OCI-LY7 (cell line): ENCODE measurements around the gene SPC24.
"Not testable (repeated sequence)": the region's sequence is repeated elsewhere in the genome, so short reads cannot be mapped to it uniquely, and the experiment has no call there.

ENCODE experiments used
- CTCF ChIP-seq: fragments of 200-600 bp; sonication (generic); conservative IDR thresholded peaks from 2 replicates; pipeline ENCODE4 v1.5.1; 2014; ENCODE audit warnings: mild to moderate bottlenecking, antibody characterized with exemption, low read length, moderate library complexity, mixed read lengths
- EZH2phosphoT487 ChIP-seq: fragments of 200-600 bp; sonication (generic); IDR thresholded peaks from 2 replicates; pipeline ENCODE4 v1.6.1; 2018; ENCODE audit warnings: low read depth, borderline replicate concordance, mild to moderate bottlenecking, mixed run types, antibody characterized with exemption, low read length, moderate library complexity, mixed read lengths

GRCh38 chr19:11124157-11124556 lies 31.4 kb downstream of the SPC24 start:
- not testable (repeated sequence) for TF ChIP-seq CTCF, EZH2phosphoT487
